HEK293 (cell line): Measurements from ENCODE around the gene EFCAB12.
A peak's percentile ranks its signal among the peaks of the same experiment; 100 is the strongest.

Source experiments
- CTCF ChIA-PET: fragments of 350-600 bp; formaldehyde crosslinking; extraction: SDS; loops from one replicate; lab custom pipeline; 2021; ENCODE audit warnings: antibody characterized with exemption; lab: Yijun Ruan, JAX
- POLR2A ChIA-PET: fragments of 300-600 bp; formaldehyde crosslinking; extraction: SDS; loops from one replicate; lab custom pipeline; 2020; ENCODE audit warnings: antibody characterized with exemption, inconsistent platforms; lab: Yijun Ruan, JAX
- H3K27ac ChIP-seq: fragments of 200-500 bp; sonication (Bioruptor generic); 2 replicates; pipeline ENCODE4 v1.5.1; 2014; ENCODE audit warnings: low read depth, low read length, control low read depth, inconsistent platforms; ENCODE audit errors: extremely low read depth
- H3K36me3 ChIP-seq, 2 experiments: fragments of 200-500 bp in 1 of 2; sonication (Bioruptor generic) in 1 of 2; 1 replicate in 1 of 2; 2 replicates in 1 of 2; pipeline ENCODE4 v1.5.1; 2014 to 2017; ENCODE audit warnings: inconsistent platforms in 2 of 2, low read length in 2 of 2; ENCODE audit not compliant: control insufficient read depth in 2 of 2, insufficient read depth in 1 of 2
- H3K4me1 ChIP-seq: fragments of 200-500 bp; sonication (Bioruptor generic); 2 replicates; pipeline ENCODE4 v1.5.1; 2014; ENCODE audit warnings: mild to moderate bottlenecking, low read length, inconsistent platforms; ENCODE audit not compliant: control insufficient read depth, insufficient read depth
- H3K4me3 ChIP-seq: 2 replicates; pipeline ENCODE4 v1.5.1; 2011; ENCODE audit warnings: low read depth, mild to moderate bottlenecking, control low read depth, low read length, moderate library complexity
- H3K9me3 ChIP-seq: fragments of 200-500 bp; sonication (Bioruptor generic); 2 replicates; pipeline ENCODE4 v1.5.1; 2014; ENCODE audit warnings: low read depth, low read length, inconsistent platforms; ENCODE audit not compliant: control insufficient read depth, insufficient read depth
- CTCF ChIP-seq: fragments of 450-650 bp; formaldehyde crosslinking; IDR thresholded peaks from 2 replicates; pipeline ENCODE4 v1.5.1; 2016; ENCODE audit warnings: missing biosample characterization, missing genetic modification characterization
- GLIS1 ChIP-seq: fragments of 450-650 bp; formaldehyde crosslinking; IDR thresholded peaks from 2 replicates; pipeline ENCODE4 v1.5.1; 2016; ENCODE audit warnings: missing biosample characterization, missing genetic modification characterization
- HOXC10 ChIP-seq: sonication (generic); formaldehyde crosslinking; IDR thresholded peaks from 2 replicates; pipeline ENCODE4 v1.8.1; 2023; ENCODE audit warnings: mild to moderate bottlenecking, missing genetic modification reagents
- HOXD13 ChIP-seq: sonication (generic); formaldehyde crosslinking; IDR thresholded peaks from 2 replicates; pipeline ENCODE4 v1.8.0; 2022; ENCODE audit warnings: missing genetic modification reagents, borderline replicate concordance
- OVOL3 ChIP-seq: fragments of 450-650 bp; formaldehyde crosslinking; IDR thresholded peaks from 2 replicates; pipeline ENCODE4 v1.5.1; 2016; ENCODE audit warnings: missing biosample characterization, missing genetic modification characterization
- PRDM1 ChIP-seq: fragments of 450-650 bp; formaldehyde crosslinking; IDR thresholded peaks from 2 replicates; pipeline ENCODE4; 2016; ENCODE audit warnings: missing biosample characterization, missing genetic modification characterization
- PRDM2 ChIP-seq: fragments of 450-650 bp; formaldehyde crosslinking; IDR thresholded peaks from 2 replicates; pipeline ENCODE4 v1.5.1; 2016; ENCODE audit warnings: missing biosample characterization, missing genetic modification characterization, borderline replicate concordance
- SP3 ChIP-seq: fragments of 450-650 bp; formaldehyde crosslinking; IDR thresholded peaks from 2 replicates; pipeline ENCODE4 v1.5.1; 2016; ENCODE audit warnings: missing biosample characterization, missing genetic modification characterization
- SP7 ChIP-seq: fragments of 450-650 bp; formaldehyde crosslinking; IDR thresholded peaks from 2 replicates; pipeline ENCODE4 v1.5.1; 2016; ENCODE audit warnings: missing biosample characterization, missing genetic modification characterization
- TRIM28 ChIP-seq: IDR thresholded peaks from 2 replicates; pipeline ENCODE4 v1.6.1; 2011; ENCODE audit warnings: low read length, control low read depth, borderline replicate concordance
- ZBTB17 ChIP-seq: fragments of 450-650 bp; formaldehyde crosslinking; IDR thresholded peaks from 2 replicates; pipeline ENCODE4 v1.5.1; 2016; ENCODE audit warnings: missing biosample characterization, missing genetic modification characterization
- ZFP69B ChIP-seq: fragments of 450-650 bp; formaldehyde crosslinking; IDR thresholded peaks from 2 replicates; pipeline ENCODE4 v1.5.1; 2016; ENCODE audit warnings: missing biosample characterization, missing genetic modification characterization
- ZNF10 ChIP-seq: fragments of 450-650 bp; formaldehyde crosslinking; IDR thresholded peaks from 2 replicates; pipeline ENCODE4 v1.5.1; 2017; ENCODE audit warnings: missing biosample characterization, missing genetic modification characterization
- ZNF121 ChIP-seq: fragments of 450-650 bp; formaldehyde crosslinking; IDR thresholded peaks from 2 replicates; pipeline ENCODE4 v1.5.1; 2016; ENCODE audit warnings: missing biosample characterization, missing genetic modification characterization
- ZNF140 ChIP-seq: fragments of 450-650 bp; formaldehyde crosslinking; IDR thresholded peaks from 2 replicates; pipeline ENCODE4 v1.5.1; 2016; ENCODE audit warnings: missing biosample characterization, missing genetic modification characterization
- ZNF146 ChIP-seq: fragments of 450-650 bp; formaldehyde crosslinking; IDR thresholded peaks from 2 replicates; pipeline ENCODE4 v1.5.1; 2016; ENCODE audit warnings: missing biosample characterization, missing genetic modification characterization
- ZNF157 ChIP-seq: fragments of 450-650 bp; formaldehyde crosslinking; IDR thresholded peaks from 2 replicates; pipeline ENCODE4 v1.5.1; 2016; ENCODE audit warnings: missing biosample characterization, missing genetic modification characterization
- ZNF169 ChIP-seq: fragments of 450-650 bp; formaldehyde crosslinking; IDR thresholded peaks from 2 replicates; pipeline ENCODE4 v1.5.1; 2016; ENCODE audit warnings: missing biosample characterization, missing genetic modification characterization
- ZNF19 ChIP-seq: fragments of 450-650 bp; formaldehyde crosslinking; IDR thresholded peaks from 2 replicates; pipeline ENCODE4; 2016; ENCODE audit warnings: missing biosample characterization, missing genetic modification characterization, low read depth
- ZNF223 ChIP-seq: fragments of 450-650 bp; formaldehyde crosslinking; IDR thresholded peaks from 2 replicates; pipeline ENCODE4 v1.5.1; 2016; ENCODE audit warnings: missing biosample characterization, missing genetic modification characterization
- ZNF248 ChIP-seq: fragments of 450-650 bp; formaldehyde crosslinking; IDR thresholded peaks from 2 replicates; pipeline ENCODE4 v1.5.1; 2017; ENCODE audit warnings: missing biosample characterization, missing genetic modification characterization
- ZNF280C ChIP-seq: fragments of 450-650 bp; formaldehyde crosslinking; IDR thresholded peaks from 2 replicates; pipeline ENCODE4 v1.5.1; 2016; ENCODE audit warnings: missing biosample characterization, missing genetic modification characterization
- ZNF324 ChIP-seq: fragments of 450-650 bp; formaldehyde crosslinking; IDR thresholded peaks from 2 replicates; pipeline ENCODE4 v1.5.1; 2016; ENCODE audit warnings: missing biosample characterization, missing genetic modification characterization
- ZNF449 ChIP-seq: fragments of 450-650 bp; formaldehyde crosslinking; IDR thresholded peaks from 2 replicates; pipeline ENCODE4 v1.5.1; 2017; ENCODE audit warnings: missing biosample characterization, mild to moderate bottlenecking, missing genetic modification characterization, moderate library complexity
- ZNF501 ChIP-seq: fragments of 450-650 bp; formaldehyde crosslinking; IDR thresholded peaks from 2 replicates; pipeline ENCODE4 v1.5.1; 2016; ENCODE audit warnings: missing biosample characterization, missing genetic modification characterization
- ZNF596 ChIP-seq: fragments of 450-650 bp; IDR thresholded peaks from 2 replicates; pipeline ENCODE4 v1.5.0; 2018; ENCODE audit warnings: missing biosample characterization, mild to moderate bottlenecking, missing genetic modification characterization, moderate library complexity
- ZNF76 ChIP-seq: fragments of 450-650 bp; formaldehyde crosslinking; IDR thresholded peaks from 2 replicates; pipeline ENCODE4; 2016; ENCODE audit warnings: low read depth, missing biosample characterization, missing genetic modification characterization, borderline replicate concordance

EFCAB12 gene

GRCh38 chr3:129439226-129439816, 10.9 kb upstream of the EFCAB12 start:
- POLR2A ChIA-PET = interaction anchor here (0.7 to 3.2 kb wide), 10 partner anchors 9 to 157 kb away, joined by 3 to 27 read pairs (median 6); partner anchors contain the start of gene EFCAB12
- Histone ChIP-seq H3K4me1 (0 out of 2 replicates have a peak, but pooled peaks cover 4% of the 10 kb centered on the region), H3K9me3 (no peaks in the 10 kb centered on the region), H3K4me3 (peak overlapping the region; percentile 86), H3K27ac (peak overlapping the region; percentile 54; the same call in 1 of the 2 replicates), H3K36me3 (peaks cover 6 to 31% of the 10 kb centered on the region in 2 experiments; a peak in 2 of 3 replicates)
- CTCF ChIA-PET = interaction anchor here (0.7 to 1.1 kb wide), 4 partner anchors 10 to 386 kb away, joined by 3 read pairs; partner anchors contain the start of gene HMCES
- no peak for TF ChIP-seq ZNF169 (tag by site-specific recombination)
- no peak for TF ChIP-seq ZNF280C (tag by site-specific recombination)
- TF ChIP-seq OVOL3 (tag by site-specific recombination) = no peak
- peak; percentile 70; the same call in 1 of the 2 replicates for TF ChIP-seq ZNF324 (tag by site-specific recombination)
- TF ChIP-seq CTCF = 0 out of 2 replicates have a peak, but pooled peaks have one; percentile 11
- TF ChIP-seq ZNF10 (tag by site-specific recombination) = no peak
- 0 out of 2 replicates have a peak, but pooled peaks have one; percentile 29 for TF ChIP-seq ZFP69B (tag by site-specific recombination)
- no peak for TF ChIP-seq ZNF146 (tag by site-specific recombination)
- peak; percentile 79; the same call in 1 of the 2 replicates for TF ChIP-seq ZNF121 (tag by site-specific recombination)
- no peak for TF ChIP-seq ZNF19 (tag by site-specific recombination)
- peak; percentile 32; the same call in 1 of the 2 replicates for TF ChIP-seq ZNF501 (tag by site-specific recombination)
- TF ChIP-seq SP3 (tag by site-specific recombination) = no peak
- no peak for TF ChIP-seq PRDM2 (tag by site-specific recombination)
- TF ChIP-seq SP7 = peak; percentile 27; the same call in 1 of the 2 replicates
- no peak for TF ChIP-seq ZNF223
- TF ChIP-seq HOXD13 (CRISPR knock-in tag) = no peak
- no peak for TF ChIP-seq HOXC10 (CRISPR knock-in tag)
- 0 out of 2 replicates have a peak, but pooled peaks have one; percentile 33 for TF ChIP-seq ZNF449
- TF ChIP-seq ZNF157 (tag by site-specific recombination) = no peak
- no peak for TF ChIP-seq ZNF140
- peak; percentile 52 for TF ChIP-seq ZBTB17 (tag by site-specific recombination)
- peak; percentile 36; the same call in 1 of the 2 replicates for TF ChIP-seq GLIS1
- TF ChIP-seq TRIM28 = no peak
- no peak for TF ChIP-seq ZNF248 (tag by site-specific recombination)
- no peak for TF ChIP-seq PRDM1 (tag by site-specific recombination)
- no peak for TF ChIP-seq ZNF596 (tag by site-specific recombination)
- TF ChIP-seq ZNF76 = no peak
